Neural progenitor cell (in vitro differentiated cells): ENCODE measurements around the gene FAM53B.

Source experiments
- CTCF ChIP-seq: fragments of 200-600 bp; sonication (generic); IDR thresholded peaks from 2 replicates; pipeline ENCODE4 v1.5.1; 2017; ENCODE audit warnings: antibody characterized with exemption, mild to moderate bottlenecking
- EZH2 ChIP-seq: fragments of 200-600 bp; sonication (generic); IDR thresholded peaks from 2 replicates; pipeline ENCODE4 v1.6.1; 2017; ENCODE audit warnings: antibody characterized with exemption, mild to moderate bottlenecking, moderate library complexity
- EZH2phosphoT487 ChIP-seq: fragments of 200-600 bp; sonication (generic); IDR thresholded peaks from 2 replicates; pipeline ENCODE4 v1.6.1; 2017; ENCODE audit warnings: antibody characterized with exemption

GRCh38 chr10:124677749-124678556, 66.2 kb downstream of the FAM53B start:
- TF ChIP-seq EZH2 = no peak
- no peak for TF ChIP-seq EZH2phosphoT487
- no peak for TF ChIP-seq CTCF
